ENCODE results near the gene PSME2. TPM values are rescaled to one million over a fixed set of nuclear protein-coding genes. Genes with fewer than 3 reads are reported as not detected.

Gene PSME2
- total and polyA plus RNA-seq, 2 of the 13 experiments (the other 11 are each of a cell fraction or from before 2014, with no cell fraction given) = 332 to 716 TPM

- TF ChIP-seq SRY (CRISPR knock-in tag; IDR thresholded peaks at IDR 0.05) (peak; percentile 95), POLR2AphosphoS2 (IDR thresholded peaks at IDR 0.05; ENCODE audit: low read depth, low read length) (peak; percentile 79; the same call in 1 of the 2 replicates), ZNF34 (CRISPR knock-in tag; IDR thresholded peaks at IDR 0.05; ENCODE audit: borderline replicate concordance) (peak; percentile 57; the same call in 1 of the 2 replicates), MAFK (conservative IDR thresholded peaks at IDR 0.05 in 1 of 2, IDR thresholded peaks at IDR 0.05 in 1 of 2; ENCODE audit: low read length in 2 of 2) (peak; percentile 43 to 51; a peak in 3 of 4 replicates), CBX2 (IDR thresholded peaks at IDR 0.05; ENCODE audit: low read depth, low read length) (no peak), CBX2 (CRISPR knock-in tag; IDR thresholded peaks at IDR 0.05; ENCODE audit: low read depth) (no peak), HMGA1 (CRISPR knock-in tag; conservative IDR thresholded peaks at IDR 0.05) (no peak), PPARG (CRISPR knock-in tag; conservative IDR thresholded peaks at IDR 0.05) (peak; percentile 93), ATRX (CRISPR knock-in tag; IDR thresholded peaks at IDR 0.05; ENCODE audit: borderline replicate concordance) (no peak), ZNF788 (CRISPR knock-in tag; IDR thresholded peaks at IDR 0.05; ENCODE audit: borderline replicate concordance) (peak; percentile 100; the same call in 1 of the 2 replicates)
- TF ChIP-seq, protein P1, sequence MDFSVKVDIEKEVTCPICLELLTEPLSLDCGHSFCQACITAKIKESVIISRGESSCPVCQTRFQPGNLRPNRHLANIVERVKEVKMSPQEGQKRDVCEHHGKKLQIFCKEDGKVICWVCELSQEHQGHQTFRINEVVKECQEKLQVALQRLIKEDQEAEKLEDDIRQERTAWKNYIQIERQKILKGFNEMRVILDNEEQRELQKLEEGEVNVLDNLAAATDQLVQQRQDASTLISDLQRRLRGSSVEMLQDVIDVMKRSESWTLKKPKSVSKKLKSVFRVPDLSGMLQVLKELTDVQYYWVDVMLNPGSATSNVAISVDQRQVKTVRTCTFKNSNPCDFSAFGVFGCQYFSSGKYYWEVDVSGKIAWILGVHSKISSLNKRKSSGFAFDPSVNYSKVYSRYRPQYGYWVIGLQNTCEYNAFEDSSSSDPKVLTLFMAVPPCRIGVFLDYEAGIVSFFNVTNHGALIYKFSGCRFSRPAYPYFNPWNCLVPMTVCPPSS (IDR thresholded peaks at IDR 0.05) = no peak; the same call in 1 of the 2 replicates
- TF ChIP-seq, protein P2, sequence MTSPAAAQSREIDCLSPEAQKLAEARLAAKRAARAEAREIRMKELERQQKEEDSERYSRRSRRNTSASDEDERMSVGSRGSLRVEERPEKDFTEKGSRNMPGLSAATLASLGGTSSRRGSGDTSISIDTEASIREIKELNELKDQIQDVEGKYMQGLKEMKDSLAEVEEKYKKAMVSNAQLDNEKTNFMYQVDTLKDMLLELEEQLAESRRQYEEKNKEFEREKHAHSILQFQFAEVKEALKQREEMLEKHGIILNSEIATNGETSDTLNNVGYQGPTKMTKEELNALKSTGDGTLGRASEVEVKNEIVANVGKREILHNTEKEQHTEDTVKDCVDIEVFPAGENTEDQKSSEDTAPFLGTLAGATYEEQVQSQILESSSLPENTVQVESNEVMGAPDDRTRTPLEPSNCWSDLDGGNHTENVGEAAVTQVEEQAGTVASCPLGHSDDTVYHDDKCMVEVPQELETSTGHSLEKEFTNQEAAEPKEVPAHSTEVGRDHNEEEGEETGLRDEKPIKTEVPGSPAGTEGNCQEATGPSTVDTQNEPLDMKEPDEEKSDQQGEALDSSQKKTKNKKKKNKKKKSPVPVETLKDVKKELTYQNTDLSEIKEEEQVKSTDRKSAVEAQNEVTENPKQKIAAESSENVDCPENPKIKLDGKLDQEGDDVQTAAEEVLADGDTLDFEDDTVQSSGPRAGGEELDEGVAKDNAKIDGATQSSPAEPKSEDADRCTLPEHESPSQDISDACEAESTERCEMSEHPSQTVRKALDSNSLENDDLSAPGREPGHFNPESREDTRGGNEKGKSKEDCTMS (CRISPR knock-in tag; conservative IDR thresholded peaks at IDR 0.05) = peak; percentile 95; the same call in 1 of the 2 replicates
- TF ChIP-seq, protein P3, sequence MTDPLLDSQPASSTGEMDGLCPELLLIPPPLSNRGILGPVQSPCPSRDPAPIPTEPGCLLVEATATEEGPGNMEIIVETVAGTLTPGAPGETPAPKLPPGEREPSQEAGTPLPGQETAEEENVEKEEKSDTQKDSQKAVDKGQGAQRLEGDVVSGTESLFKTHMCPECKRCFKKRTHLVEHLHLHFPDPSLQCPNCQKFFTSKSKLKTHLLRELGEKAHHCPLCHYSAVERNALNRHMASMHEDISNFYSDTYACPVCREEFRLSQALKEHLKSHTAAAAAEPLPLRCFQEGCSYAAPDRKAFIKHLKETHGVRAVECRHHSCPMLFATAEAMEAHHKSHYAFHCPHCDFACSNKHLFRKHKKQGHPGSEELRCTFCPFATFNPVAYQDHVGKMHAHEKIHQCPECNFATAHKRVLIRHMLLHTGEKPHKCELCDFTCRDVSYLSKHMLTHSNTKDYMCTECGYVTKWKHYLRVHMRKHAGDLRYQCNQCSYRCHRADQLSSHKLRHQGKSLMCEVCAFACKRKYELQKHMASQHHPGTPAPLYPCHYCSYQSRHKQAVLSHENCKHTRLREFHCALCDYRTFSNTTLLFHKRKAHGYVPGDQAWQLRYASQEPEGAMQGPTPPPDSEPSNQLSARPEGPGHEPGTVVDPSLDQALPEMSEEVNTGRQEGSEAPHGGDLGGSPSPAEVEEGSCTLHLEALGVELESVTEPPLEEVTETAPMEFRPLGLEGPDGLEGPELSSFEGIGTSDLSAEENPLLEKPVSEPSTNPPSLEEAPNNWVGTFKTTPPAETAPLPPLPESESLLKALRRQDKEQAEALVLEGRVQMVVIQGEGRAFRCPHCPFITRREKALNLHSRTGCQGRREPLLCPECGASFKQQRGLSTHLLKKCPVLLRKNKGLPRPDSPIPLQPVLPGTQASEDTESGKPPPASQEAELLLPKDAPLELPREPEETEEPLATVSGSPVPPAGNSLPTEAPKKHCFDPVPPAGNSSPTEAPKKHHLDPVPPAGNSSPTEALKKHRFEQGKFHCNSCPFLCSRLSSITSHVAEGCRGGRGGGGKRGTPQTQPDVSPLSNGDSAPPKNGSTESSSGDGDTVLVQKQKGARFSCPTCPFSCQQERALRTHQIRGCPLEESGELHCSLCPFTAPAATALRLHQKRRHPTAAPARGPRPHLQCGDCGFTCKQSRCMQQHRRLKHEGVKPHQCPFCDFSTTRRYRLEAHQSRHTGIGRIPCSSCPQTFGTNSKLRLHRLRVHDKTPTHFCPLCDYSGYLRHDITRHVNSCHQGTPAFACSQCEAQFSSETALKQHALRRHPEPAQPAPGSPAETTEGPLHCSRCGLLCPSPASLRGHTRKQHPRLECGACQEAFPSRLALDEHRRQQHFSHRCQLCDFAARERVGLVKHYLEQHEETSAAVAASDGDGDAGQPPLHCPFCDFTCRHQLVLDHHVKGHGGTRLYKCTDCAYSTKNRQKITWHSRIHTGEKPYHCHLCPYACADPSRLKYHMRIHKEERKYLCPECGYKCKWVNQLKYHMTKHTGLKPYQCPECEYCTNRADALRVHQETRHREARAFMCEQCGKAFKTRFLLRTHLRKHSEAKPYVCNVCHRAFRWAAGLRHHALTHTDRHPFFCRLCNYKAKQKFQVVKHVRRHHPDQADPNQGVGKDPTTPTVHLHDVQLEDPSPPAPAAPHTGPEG (CRISPR knock-in tag; IDR thresholded peaks at IDR 0.05) = peak; percentile 95
- TF ChIP-seq, protein P4, sequence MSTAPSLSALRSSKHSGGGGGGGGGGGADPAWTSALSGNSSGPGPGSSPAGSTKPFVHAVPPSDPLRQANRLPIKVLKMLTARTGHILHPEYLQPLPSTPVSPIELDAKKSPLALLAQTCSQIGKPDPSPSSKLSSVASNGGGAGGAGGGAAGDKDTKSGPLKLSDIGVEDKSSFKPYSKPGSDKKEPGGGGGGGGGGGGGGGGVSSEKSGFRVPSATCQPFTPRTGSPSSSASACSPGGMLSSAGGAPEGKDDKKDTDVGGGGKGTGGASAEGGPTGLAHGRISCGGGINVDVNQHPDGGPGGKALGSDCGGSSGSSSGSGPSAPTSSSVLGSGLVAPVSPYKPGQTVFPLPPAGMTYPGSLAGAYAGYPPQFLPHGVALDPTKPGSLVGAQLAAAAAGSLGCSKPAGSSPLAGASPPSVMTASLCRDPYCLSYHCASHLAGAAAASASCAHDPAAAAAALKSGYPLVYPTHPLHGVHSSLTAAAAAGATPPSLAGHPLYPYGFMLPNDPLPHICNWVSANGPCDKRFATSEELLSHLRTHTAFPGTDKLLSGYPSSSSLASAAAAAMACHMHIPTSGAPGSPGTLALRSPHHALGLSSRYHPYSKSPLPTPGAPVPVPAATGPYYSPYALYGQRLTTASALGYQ (CRISPR knock-in tag; IDR thresholded peaks at IDR 0.05) = peak; percentile 92; the same call in 1 of the 2 replicates
Observed at GRCh38 chr14:24160850-24161804, 14.7 kb upstream of the PSME2 start, which contains the start of gene IRF9 (continued).
